Psoas muscle (tissue), 8 donors: ENCODE data around the gene CAPN15. TPM values are rescaled to one million over a fixed set of nuclear protein-coding genes. Genes with fewer than 3 reads are reported as not detected.

Experiments used
- ATAC-seq, 4 donors: fragments of 200-7000 bp; cut with Tn5 transposase; one replicate each; pipeline ENCODE4 v1.9.1; 2020; ENCODE audit warnings: moderate library complexity in 3 of 4, mild to moderate bottlenecking in 2 of 4
- DNase-seq, 2 donors: peaks; one replicate each; pipeline ENCODE4 v3.0.0-alpha.2; 2020
- H3K27ac ChIP-seq: fragments of 200-600 bp; one replicate; pipeline ENCODE4 v1.8.0; 2022
- H3K27me3 ChIP-seq, 3 donors: fragments of 200-600 bp in 1 of 3; one replicate each; pipeline versions ENCODE4 v1.6.1 to v1.8.0; 2013 to 2022; ENCODE audit warnings: low read length in 2 of 3, mild to moderate bottlenecking in 2 of 3, moderate library complexity in 1 of 3; ENCODE audit not compliant: insufficient read depth in 3 of 3
- H3K36me3 ChIP-seq, 2 donors: fragments of 200-600 bp in 1 of 2; one replicate each; pipeline versions ENCODE4 v1.6.1 to v1.8.0; 2013 to 2022; ENCODE audit warnings: low read depth in 1 of 2, mild to moderate bottlenecking in 1 of 2, moderate library complexity in 1 of 2; ENCODE audit not compliant: insufficient read depth in 1 of 2
- H3K4me1 ChIP-seq: fragments of 200-600 bp; one replicate; pipeline ENCODE4 v1.8.0; 2022
- H3K4me3 ChIP-seq: fragments of 200-600 bp; one replicate; pipeline ENCODE4 v1.8.0; 2022; ENCODE audit warnings: mild to moderate bottlenecking
- H3K9me3 ChIP-seq: fragments of 200-600 bp; one replicate; pipeline ENCODE4 v1.8.0; 2022
- CTCF ChIP-seq: fragments of 200-600 bp; IDR thresholded peaks from one replicate; pipeline ENCODE4 v1.8.0; 2022; ENCODE audit warnings: antibody characterized with exemption
- whole genome bisulfite sequencing, 3 donors: extraction: QIAGEN DNeasy Blood & Tissue Kit; methylation state at CpG; one replicate each; pipeline versions ENCODE4 v1.1.6 to v1.1.7; 2013; 5-methylcytosine and 5-hydroxymethylcytosine counted together
- intact Hi-C, 2 donors: fragments of 100-400 bp; cut with DNase I; formaldehyde crosslinking; loops; one replicate each; pipeline versions ENCODE4 v1.11.0 to v1.14.2; 2022
- polyA plus RNA-seq, 3 donors: library from polyadenylated mRNA; stranded (reverse); fragments of 200-250 nt; gene quantifications; one replicate each; pipeline ENCODE4 v1.2.3, GENCODE V29; 2013
- total RNA-seq, 4 donors: library from RNA; stranded (reverse); fragmentation: NEBNext Ultra II Directional in 2 of 4; extraction: Animal tissue kit (Norgen Biotek cat#: 25700) in 2 of 4; gene quantifications; one replicate each; pipeline versions ENCODE4 v1.2.1 to v1.2.4, GENCODE V29; 2021 to 2023
- donor health status: healthy with polysubstance abuse.
- donor health status: DM: no; HTN: no; CAD: no; lungs with moderate emphysema.
- donor health status: Bipolar disorder and iron deficiency.
- donor health status: healthy.
- donor health status: DM: yes; HTN: yes; CAD: no.
- donor health status: DM: no; HTN: no; CAD: no.
- donor health status: DM: no; HTN: no; CAD: no.
- donor health status: DM: yes; HTN: yes; CAD: no.

The CAPN15 gene
- total and polyA plus RNA-seq, 7 donors = 14.9 to 32.1 (median 25.5) TPM

GRCh38 chr16:500709-501108, 26.8 kb upstream of the CAPN15 start:
- Histone ChIP-seq H3K4me1 (no peaks in the 10 kb centered on the region), H3K36me3 (peaks cover 2 to 56% of the 10 kb centered on the region in 2 donors), H3K27ac (no peak overlapping the region), H3K27me3 (no peaks in the 10 kb centered on the region), H3K9me3 (no peaks in the 10 kb centered on the region), H3K4me3 (no peak overlapping the region)
- DNase-seq = no peak
- WGBS, 3 donors = 72 to 85% (median 74%) methylated on average over 12 of the region's 12 CpGs
- intact Hi-C loops = no loop called here
- no peak for TF ChIP-seq CTCF
- ATAC-seq = peak in 3 of 4 donors; percentile 19 to 34 (median 26)

DNA sequence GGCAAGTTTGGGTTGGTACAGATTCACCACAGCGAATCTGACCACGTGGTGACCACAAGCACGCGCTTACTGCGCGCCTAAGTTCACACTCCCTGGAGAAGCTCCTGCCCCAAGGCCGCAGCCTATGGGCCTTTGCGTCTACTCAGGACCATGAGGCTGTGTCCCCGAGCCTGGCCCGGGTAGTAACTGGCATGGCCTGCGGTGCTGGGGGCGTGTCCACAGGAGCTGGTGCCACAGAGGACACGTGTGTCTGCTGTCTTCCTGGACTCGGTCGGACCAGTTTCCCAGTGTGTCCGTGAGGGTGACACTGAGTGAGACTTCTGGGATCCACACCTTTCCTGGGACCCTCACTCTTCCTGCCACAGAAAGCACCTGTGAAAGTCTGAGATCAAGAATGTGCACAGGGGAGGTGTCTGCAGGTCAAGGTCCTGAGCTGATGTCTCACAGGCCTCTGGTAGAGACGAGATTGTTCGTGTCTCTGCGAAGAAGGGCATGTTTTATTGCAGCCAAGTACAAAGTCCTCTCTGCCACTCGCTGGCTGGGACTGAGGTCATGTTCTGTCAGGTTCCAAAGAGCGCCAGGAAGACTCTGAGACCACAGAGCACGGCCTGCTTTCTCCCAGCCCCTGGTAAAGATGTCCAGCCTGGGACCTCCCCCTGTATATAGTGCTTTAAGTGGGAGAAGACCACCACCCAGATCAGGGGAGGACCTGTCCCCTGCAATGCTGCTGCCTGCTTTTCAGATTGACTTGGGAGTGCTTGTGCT, 25.2 kb upstream of the CAPN15 start:
- 70 to 86% (median 80%) methylated on average over 22 of the region's 22 CpGs for WGBS, 3 donors
- ATAC-seq (peak in 2 of 4 donors; percentile 23 to 51), DNase-seq (no peak)
- intact Hi-C loops = no loop called here
- Histone ChIP-seq H3K4me3 (no peak overlapping the region), H3K27ac (no peak overlapping the region), H3K27me3 (no peaks in the 10 kb centered on the region), H3K4me1 (no peaks in the 10 kb centered on the region), H3K36me3 (peaks cover 0 to 57% of the 10 kb centered on the region in 2 donors), H3K9me3 (no peaks in the 10 kb centered on the region)
- TF ChIP-seq CTCF = no peak

GRCh38 chr16:503150-504071, 24.1 kb upstream of the CAPN15 start:
- WGBS, 3 donors = 92 to 97% (median 94%) methylated on average over 23 of the region's 23 CpGs
- intact Hi-C loops = no loop called here
- no peak for TF ChIP-seq CTCF
- DNase-seq (no peak), ATAC-seq (peak in 3 of 4 donors; percentile 17 to 29 (median 19))
- H3K9me3 ChIP-seq = no peaks in the 10 kb centered on the region
- no peak overlapping the region for H3K4me3 ChIP-seq
- no peak overlapping the region for H3K27ac ChIP-seq
- no peaks in the 10 kb centered on the region for H3K27me3 ChIP-seq
- peaks cover 0 to 53% of the 10 kb centered on the region in 2 donors for H3K36me3 ChIP-seq
- H3K4me1 ChIP-seq = no peaks in the 10 kb centered on the region

- DNase-seq (no peak), ATAC-seq (no peak)
- Histone ChIP-seq H3K27ac (no peak overlapping the region), H3K4me3 (no peak overlapping the region), H3K4me1 (no peaks in the 10 kb centered on the region), H3K36me3 (peaks cover 2 to 58% of the 10 kb centered on the region in 2 donors), H3K27me3 (no peaks in the 10 kb centered on the region), H3K9me3 (no peaks in the 10 kb centered on the region)
- TF ChIP-seq CTCF = no peak
- intact Hi-C loops = no loop called here
- WGBS, 3 donors = 88 to 90% (median 89%) methylated on average over 33 of the region's 33 CpGs
Observed at GRCh38 chr16:505479-506245, 21.9 kb upstream of the CAPN15 start.
